T-helper 17 cell (primary cell): Measurements from ENCODE around the gene FXYD2. TPM values are rescaled to one million over a fixed set of nuclear protein-coding genes. Genes with fewer than 3 reads are reported as not detected.
A peak's percentile ranks its signal among the peaks of the same experiment; 100 is the strongest.
"Not testable (repeated sequence)": the region's sequence is repeated elsewhere in the genome, so short reads cannot be mapped to it uniquely, and the experiment has no call there.

ENCODE experiments used
- ATAC-seq: fragments of 150-1000 bp; cut with Tn5 transposase; 2 replicates; pipeline ENCODE4 v1.10.0; 2021; ENCODE audit warnings: mild to moderate bottlenecking, moderate library complexity
- DNase-seq, 3 donors: peaks; one replicate each; pipeline versions ENCODE4 v3.0.0 to v3.0.0-alpha.2; 2020 to 2021
- H3K9me3 ChIP-seq: one replicate; pipeline ENCODE4 v1.7.0; 2013; ENCODE audit warnings: low read length, mild to moderate bottlenecking; ENCODE audit not compliant: control insufficient read depth, poor library complexity, severe bottlenecking
- H3K27ac Mint-ChIP-seq: one replicate; pipeline ENCODE4 v1.8.0; 2022; ENCODE audit warnings: mild to moderate bottlenecking, moderate library complexity, mixed read lengths
- H3K27me3 Mint-ChIP-seq: one replicate; pipeline ENCODE4 v1.8.0; 2022; ENCODE audit warnings: mixed read lengths
- H3K36me3 Mint-ChIP-seq: one replicate; pipeline ENCODE4 v1.8.0; 2022; ENCODE audit warnings: low read depth, mixed read lengths
- H3K4me1 Mint-ChIP-seq: one replicate; pipeline ENCODE4 v1.8.0; 2022; ENCODE audit warnings: mild to moderate bottlenecking, mixed read lengths
- H3K4me3 Mint-ChIP-seq: one replicate; pipeline ENCODE4 v1.8.0; 2022; ENCODE audit warnings: mild to moderate bottlenecking, moderate library complexity, mixed read lengths
- total RNA-seq, 4 donors: library from RNA in 2 of 4; stranded (reverse) in 2 of 4; gene quantifications; one replicate each; pipeline ENCODE4 v1.2.3 and lab custom pipeline; 2022 to 2026

Gene FXYD2
- total RNA-seq, 2 donors from 2014 or later = 1.3 TPM; not detected in 1

GRCh38 chr11:117818041-117818873 lies 6.3 kb downstream of the FXYD2 start:
- no peaks in the 10 kb centered on the region for H3K9me3 ChIP-seq
- no peaks in the 10 kb centered on the region for H3K36me3 Mint-ChIP-seq
- H3K4me1 Mint-ChIP-seq = peaks cover 49% of the 10 kb centered on the region
- peak overlapping the region; percentile 82 for H3K4me3 Mint-ChIP-seq
- H3K27ac Mint-ChIP-seq = peak overlapping the region; percentile 94
- ATAC-seq (peak; percentile 21), DNase-seq (peak in 1 of 3 donors; percentile 53)
- no peaks in the 10 kb centered on the region for H3K27me3 Mint-ChIP-seq

GRCh38 chr11:117817368-117818040 lies 7.0 kb downstream of the FXYD2 start:
- Mint-ChIP-seq H3K4me1 (peaks cover 46% of the 10 kb centered on the region), H3K36me3 (no peaks in the 10 kb centered on the region), H3K27me3 (no peaks in the 10 kb centered on the region), H3K4me3 (peak overlapping the region; percentile 82), H3K27ac (peak overlapping the region; percentile 94)
- no peaks in the 10 kb centered on the region for H3K9me3 ChIP-seq
- DNase-seq (peak; percentile 67 to 85 (median 70)), ATAC-seq (peak; percentile 24)

- peaks cover 44% of the 10 kb centered on the region for H3K4me1 Mint-ChIP-seq
- DNase-seq = no peak
Observed at GRCh38 chr11:117816846-117817367, 7.6 kb downstream of the FXYD2 start.

GRCh38 chr11:117816151-117816741 lies 8.3 kb downstream of the FXYD2 start:
- Mint-ChIP-seq H3K4me1 (peaks cover 42% of the 10 kb centered on the region), H3K27me3 (no peaks in the 10 kb centered on the region), H3K36me3 (no peaks in the 10 kb centered on the region), H3K27ac (peak overlapping the region; percentile 94), H3K4me3 (peak overlapping the region; percentile 31)
- DNase-seq (no peak), ATAC-seq (no peak)
- no peaks in the 10 kb centered on the region for H3K9me3 ChIP-seq

More at GRCh38 chr11:117816846-117817367, 7.6 kb downstream of the FXYD2 start:
- no peaks in the 10 kb centered on the region for H3K36me3 Mint-ChIP-seq
- ATAC-seq = no peak
- H3K9me3 ChIP-seq = no peaks in the 10 kb centered on the region
- H3K4me3 Mint-ChIP-seq = peak overlapping the region; percentile 82
- H3K27ac Mint-ChIP-seq = peak overlapping the region; percentile 94
- no peaks in the 10 kb centered on the region for H3K27me3 Mint-ChIP-seq

GRCh38 chr11:117815262-117815803 lies 9.2 kb downstream of the FXYD2 start:
- DNase-seq (peak; percentile 44 to 67 (median 64)), ATAC-seq (peak; percentile 87)
- Mint-ChIP-seq H3K27ac (peak overlapping the region; percentile 94), H3K4me3 (peak overlapping the region; percentile 83), H3K27me3 (no peaks in the 10 kb centered on the region), H3K4me1 (peaks cover 45% of the 10 kb centered on the region), H3K36me3 (no peaks in the 10 kb centered on the region)
- no peaks in the 10 kb centered on the region for H3K9me3 ChIP-seq

GRCh38 chr11:117814766-117815261 lies 9.7 kb downstream of the FXYD2 start:
- DNase-seq = peak; percentile 56 to 79 (median 71)
- peak; percentile 66 for ATAC-seq
- H3K9me3 ChIP-seq = no peaks in the 10 kb centered on the region
- Mint-ChIP-seq H3K27me3 (no peaks in the 10 kb centered on the region), H3K4me3 (peak overlapping the region; percentile 83), H3K27ac (peak overlapping the region; percentile 94), H3K4me1 (peaks cover 45% of the 10 kb centered on the region), H3K36me3 (peaks cover under 1% of the 10 kb centered on the region)

GRCh38 chr11:117814204-117814765 lies 10.3 kb downstream of the FXYD2 start:
- H3K9me3 ChIP-seq = no peaks in the 10 kb centered on the region
- H3K27me3 Mint-ChIP-seq = no peaks in the 10 kb centered on the region
- H3K36me3 Mint-ChIP-seq = peaks cover 2% of the 10 kb centered on the region
- H3K4me3 Mint-ChIP-seq = peak overlapping the region; percentile 83
- ATAC-seq = no peak
- peaks cover 49% of the 10 kb centered on the region for H3K4me1 Mint-ChIP-seq
- peak overlapping the region; percentile 94 for H3K27ac Mint-ChIP-seq
- DNase-seq = no peak

GRCh38 chr11:117810056-117810451 lies 14.5 kb downstream of the FXYD2 start:
- Mint-ChIP-seq H3K4me3 (peak overlapping the region; percentile 73), H3K4me1 (peaks cover 29% of the 10 kb centered on the region), H3K27ac (peak overlapping the region; percentile 61)
- DNase-seq, ATAC-seq, H3K9me3 ChIP-seq, H3K27me3 Mint-ChIP-seq, H3K36me3 Mint-ChIP-seq: not testable (repeated sequence)

- Mint-ChIP-seq H3K4me3 (peak overlapping the region; percentile 73), H3K36me3 (peaks cover 2% of the 10 kb centered on the region), H3K27ac (peak overlapping the region; percentile 61), H3K4me1 (peaks cover 23% of the 10 kb centered on the region), H3K27me3 (peaks cover 4% of the 10 kb centered on the region)
- peak; percentile 79 for ATAC-seq
- DNase-seq = no peak
- no peaks in the 10 kb centered on the region for H3K9me3 ChIP-seq
Observed at GRCh38 chr11:117809236-117810055, 15.1 kb downstream of the FXYD2 start.

- ATAC-seq (no peak), DNase-seq (no peak)
- Mint-ChIP-seq H3K4me3 (no peak overlapping the region), H3K36me3 (peaks cover 2% of the 10 kb centered on the region), H3K27me3 (peaks cover 4% of the 10 kb centered on the region), H3K27ac (no peak overlapping the region), H3K4me1 (peaks cover 20% of the 10 kb centered on the region)
- H3K9me3 ChIP-seq = no peaks in the 10 kb centered on the region
Observed at GRCh38 chr11:117808784-117809183, 15.8 kb downstream of the FXYD2 start.

GRCh38 chr11:117807482-117808327 lies 16.8 kb downstream of the FXYD2 start:
- Mint-ChIP-seq H3K4me1 (peaks cover 14% of the 10 kb centered on the region), H3K27me3 (peaks cover 4% of the 10 kb centered on the region), H3K36me3 (peaks cover 2% of the 10 kb centered on the region), H3K27ac (no peak overlapping the region), H3K4me3 (no peak overlapping the region)
- H3K9me3 ChIP-seq = no peaks in the 10 kb centered on the region
- DNase-seq = peak; percentile 60 to 75 (median 60)
- ATAC-seq = peak; percentile 82
